Smooth muscle cell (in vitro differentiated cells): ENCODE data around the gene CNOT2. TPM values are rescaled to one million over a fixed set of nuclear protein-coding genes. Genes with fewer than 3 reads are reported as not detected.

Experiments
- DNase-seq: peaks from one replicate; lab custom pipeline; 2025; ENCODE audit not compliant: unreplicated experiment; lab: John Stamatoyannopoulos, UW
- H2AFZ ChIP-seq: fragments of 200-600 bp; sonication (generic); 2 replicates; pipeline ENCODE4 v1.6.0; 2016; ENCODE audit warnings: antibody characterized with exemption, low read depth, mild to moderate bottlenecking
- H3F3A ChIP-seq: fragments of 200-600 bp; sonication (generic); 2 replicates; pipeline ENCODE4 v1.6.0; 2017; ENCODE audit warnings: antibody characterized with exemption, low read depth
- H3K27ac ChIP-seq: fragments of 200-600 bp; sonication (generic); 2 replicates; pipeline ENCODE4 v1.5.1; 2016; ENCODE audit warnings: low read depth, mild to moderate bottlenecking
- H3K27me3 ChIP-seq: fragments of 200-600 bp; sonication (generic); 2 replicates; pipeline ENCODE4 v1.6.1; 2016; ENCODE audit warnings: low read depth, mild to moderate bottlenecking
- H3K36me3 ChIP-seq: fragments of 200-600 bp; sonication (generic); 2 replicates; pipeline ENCODE4 v1.5.1; 2016; ENCODE audit warnings: low read depth
- H3K4me1 ChIP-seq: fragments of 200-600 bp; sonication (generic); 2 replicates; pipeline ENCODE4 v1.5.1; 2016; ENCODE audit warnings: low read depth
- H3K4me2 ChIP-seq: fragments of 200-600 bp; sonication (generic); 2 replicates; pipeline ENCODE4 v1.6.0; 2016; ENCODE audit warnings: mild to moderate bottlenecking
- H3K4me3 ChIP-seq: fragments of 200-600 bp; sonication (generic); 2 replicates; pipeline ENCODE4 v1.5.1; 2016; ENCODE audit warnings: mild to moderate bottlenecking
- H3K79me2 ChIP-seq: fragments of 200-600 bp; sonication (generic); 2 replicates; pipeline ENCODE4 v1.6.0; 2016; ENCODE audit warnings: low read depth, mild to moderate bottlenecking
- H3K9ac ChIP-seq: fragments of 200-600 bp; sonication (generic); 2 replicates; pipeline ENCODE4 v1.6.0; 2016; ENCODE audit warnings: low read depth
- H3K9me3 ChIP-seq: fragments of 200-600 bp; sonication (generic); replicated peaks from 2 replicates; pipeline ENCODE4 v1.5.1; 2016; ENCODE audit warnings: low read depth
- H4K20me1 ChIP-seq: fragments of 200-600 bp; sonication (generic); 2 replicates; pipeline ENCODE4 v1.6.0; 2016; ENCODE audit warnings: low read depth
- CTCF ChIP-seq: fragments of 200-600 bp; sonication (generic); IDR thresholded peaks from 2 replicates; pipeline ENCODE4 v1.5.1; 2017; ENCODE audit warnings: borderline replicate concordance, mild to moderate bottlenecking, antibody characterized with exemption; ENCODE audit not compliant: insufficient read depth, poor library complexity, severe bottlenecking
- WGBS: methylation state at CpG from one replicate; pipeline ENCODE4 v1.1.7; 2016; ENCODE audit warnings: low lambda C conversion rate; 5-methylcytosine and 5-hydroxymethylcytosine counted together
- polyA plus RNA-seq: library from polyadenylated mRNA; unstranded; fragments of >200 nt; fragmentation: Nextera tagmentation; extraction: Ambion mirVana; gene quantifications from 2 replicates; pipeline ENCODE4 v1.2.1, GENCODE V29; 2016
- total RNA-seq: library from RNA; depleted of rRNA; stranded (reverse); fragments of >200 nt; gene quantifications from 2 replicates; pipeline ENCODE4 v1.2.3, GENCODE V29; 2014

The CNOT2 gene
- total and polyA plus RNA-seq, 2 experiments from 2014 or later, result 94.5 to 172 TPM

DNA sequence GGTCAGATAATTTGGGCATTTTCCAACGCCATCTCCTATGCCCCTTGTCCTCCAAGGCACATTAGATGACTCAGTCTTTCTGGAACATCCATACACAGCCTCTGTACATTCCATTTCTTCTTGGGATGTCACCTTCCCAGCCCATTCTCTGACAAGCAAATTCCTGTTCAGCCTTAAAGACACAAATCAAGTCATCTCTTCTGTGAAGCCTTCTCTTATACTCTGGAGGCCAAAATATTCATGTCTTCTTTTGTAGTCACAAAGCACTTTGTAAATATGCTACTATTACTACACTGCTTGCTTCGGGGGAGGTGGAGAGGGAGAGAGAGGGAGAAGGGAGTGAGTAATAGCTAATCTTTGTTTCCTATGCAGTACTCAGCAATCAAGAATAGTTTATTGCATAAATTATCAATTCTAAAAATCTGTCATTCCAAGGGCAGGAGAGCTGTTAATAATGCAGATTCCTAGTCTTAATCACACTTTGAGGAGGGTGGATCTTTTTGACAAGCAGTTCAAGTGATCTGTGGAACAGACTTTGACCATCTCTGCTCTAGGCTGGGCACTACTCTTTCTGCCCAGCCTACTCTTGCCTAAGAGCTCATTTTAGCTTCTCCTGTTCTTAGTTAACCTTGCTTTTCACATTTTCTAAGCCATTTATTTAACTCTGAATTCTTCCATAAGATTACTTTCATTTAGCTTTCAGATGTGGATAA, 150.7 kb downstream of the CNOT2 start:
- Histone ChIP-seq H3K4me2 (no peak overlapping the region), H3K79me2 (peaks cover 6% of the 10 kb centered on the region), H4K20me1 (peaks cover 2% of the 10 kb centered on the region), H3K4me1 (no peaks in the 10 kb centered on the region), H3K9me3 (peaks cover 5% of the 10 kb centered on the region), H3K36me3 (peaks cover 5% of the 10 kb centered on the region), H3F3A (no peaks in the 10 kb centered on the region), H3K27me3 (no peaks in the 10 kb centered on the region), H2AFZ (no peak overlapping the region), H3K9ac (no peak overlapping the region), H3K4me3 (no peak overlapping the region), H3K27ac (peak overlapping the region; percentile 19)
- no peak for DNase-seq
- TF ChIP-seq CTCF, result no peak
- 44% methylated on average over 2 of the region's 2 CpGs for WGBS

- DNase-seq, result no peak
- Histone ChIP-seq H3K4me2 (no peak overlapping the region), H3K79me2 (no peaks in the 10 kb centered on the region), H3F3A (no peaks in the 10 kb centered on the region), H3K4me1 (no peaks in the 10 kb centered on the region), H3K9ac (no peak overlapping the region), H4K20me1 (peaks cover 2% of the 10 kb centered on the region), H3K9me3 (no peaks in the 10 kb centered on the region), H3K36me3 (no peaks in the 10 kb centered on the region), H3K27me3 (no peaks in the 10 kb centered on the region), H2AFZ (no peak overlapping the region), H3K27ac (no peak overlapping the region), H3K4me3 (no peak overlapping the region)
- no peak for TF ChIP-seq CTCF
Measured at GRCh38 chr12:70398002-70398401, 154.8 kb downstream of the CNOT2 start.

DNA sequence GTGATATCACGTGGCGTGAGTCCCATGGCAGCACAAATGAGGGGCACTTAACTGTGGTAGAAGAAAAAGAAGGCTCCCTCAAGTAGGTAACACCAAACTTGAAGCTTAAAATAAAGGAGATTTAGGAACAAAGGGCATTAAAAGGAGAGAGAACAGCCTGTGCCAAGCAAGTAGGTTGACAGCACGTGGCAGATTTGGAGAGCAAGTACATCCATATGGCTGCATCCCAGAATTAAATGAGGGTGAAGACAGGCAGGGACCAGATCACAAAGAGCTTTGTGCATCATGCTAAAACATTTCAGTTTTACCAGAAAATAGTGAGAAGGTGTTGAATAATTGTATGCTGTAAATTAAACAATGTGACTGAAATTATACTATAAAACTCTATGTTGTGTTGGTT, 155.6 kb downstream of the CNOT2 start:
- peaks cover 2% of the 10 kb centered on the region for H4K20me1 ChIP-seq
- H3K79me2 ChIP-seq, result no peaks in the 10 kb centered on the region
- H3K36me3 ChIP-seq, result no peaks in the 10 kb centered on the region
- no peak overlapping the region for H3K4me3 ChIP-seq
- no peak overlapping the region for H3K27ac ChIP-seq
- H3F3A ChIP-seq, result no peaks in the 10 kb centered on the region
- TF ChIP-seq CTCF, result no peak
- peak overlapping the region; percentile 64 for H3K4me2 ChIP-seq
- no peak overlapping the region for H3K9ac ChIP-seq
- 60% methylated on average over 3 of the region's 3 CpGs for WGBS
- DNase-seq, result no peak
- no peaks in the 10 kb centered on the region for H3K27me3 ChIP-seq
- no peaks in the 10 kb centered on the region for H3K9me3 ChIP-seq
- H2AFZ ChIP-seq, result no peak overlapping the region
- H3K4me1 ChIP-seq, result no peaks in the 10 kb centered on the region

GRCh38 chr12:70399311-70399710, 156.1 kb downstream of the CNOT2 start:
- Histone ChIP-seq H3K4me2 (peak overlapping the region; percentile 64), H4K20me1 (peaks cover 2% of the 10 kb centered on the region), H3K9me3 (no peaks in the 10 kb centered on the region), H3K27me3 (no peaks in the 10 kb centered on the region), H2AFZ (no peak overlapping the region), H3K4me1 (no peaks in the 10 kb centered on the region), H3F3A (no peaks in the 10 kb centered on the region), H3K36me3 (no peaks in the 10 kb centered on the region), H3K79me2 (no peaks in the 10 kb centered on the region), H3K9ac (no peak overlapping the region), H3K27ac (no peak overlapping the region), H3K4me3 (no peak overlapping the region)
- no peak for DNase-seq
- TF ChIP-seq CTCF, result no peak
- 20% methylated on average over 6 of the region's 6 CpGs for WGBS
